ENCODE measurements around the gene NUAK1. TPM values are rescaled to one million over a fixed set of nuclear protein-coding genes. Genes with fewer than 3 reads are reported as not detected.

NUAK1 gene
- total and polyA plus RNA-seq, 2 donors (not counting 1 experiment from before 2014, with no cell fraction given) = 5.1 to 20.7 TPM

- no peak overlapping the region for H2AFZ ChIP-seq (ENCODE audit: low read length)
- DNase-seq (ENCODE audit: low read depth in 2 of 2) = peak in 1 of 2 donors; percentile 39
- H3K9me3 ChIP-seq (ENCODE audit: control insufficient read depth, insufficient read depth, low read depth, low read length) = no peaks in the 10 kb centered on the region
- H3K79me2 ChIP-seq (ENCODE audit: control insufficient read depth, insufficient read depth, low read length) = no peaks in the 10 kb centered on the region
- no peak for TF ChIP-seq EZH2 (IDR thresholded peaks at IDR 0.05; ENCODE audit: low read length, missing control alignments)
- no peak for TF ChIP-seq CTCF (conservative IDR thresholded peaks at IDR 0.05 in 1 of 2, IDR thresholded peaks at IDR 0.05 in 1 of 2; ENCODE audit: low read depth in 1 of 2, low read length in 2 of 2)
- H3K27ac ChIP-seq (ENCODE audit: insufficient read depth, low read length) = no peak overlapping the region
- no peak overlapping the region for H3K4me2 ChIP-seq (ENCODE audit: extremely low read depth, insufficient read depth, low read length)
- peaks cover 3% of the 10 kb centered on the region for H3K27me3 ChIP-seq (ENCODE audit: control insufficient read depth, insufficient read depth, low read length)
- H3K4me3 ChIP-seq (replicated peaks in 1 of 4; ENCODE audit: control extremely low read depth in 1 of 4, insufficient read depth in 1 of 4, low read depth in 3 of 4, low read length in 4 of 4) = no peak overlapping the region
- H3K9ac ChIP-seq (ENCODE audit: insufficient read depth, low read length) = no peak overlapping the region
- no peaks in the 10 kb centered on the region for H3K4me1 ChIP-seq (ENCODE audit: control insufficient read depth, extremely low read depth, insufficient read depth, low read length)
- no peaks in the 10 kb centered on the region for H4K20me1 ChIP-seq (ENCODE audit: control insufficient read depth, extremely low read depth, insufficient read depth, low read length)
- no peaks in the 10 kb centered on the region for H3K36me3 ChIP-seq (ENCODE audit: control insufficient read depth, insufficient read depth, low read length)
These were observed 36.1 kb upstream of the NUAK1 start for GRCh38 chr12:106174876-106175275.

GRCh38 chr12:106173442-106173841 lies 34.7 kb upstream of the NUAK1 start:
- H3K36me3 ChIP-seq (ENCODE audit: control insufficient read depth, insufficient read depth, low read length) = no peaks in the 10 kb centered on the region
- H3K9ac ChIP-seq (ENCODE audit: insufficient read depth, low read length) = no peak overlapping the region
- TF ChIP-seq CTCF (conservative IDR thresholded peaks at IDR 0.05 in 1 of 2, IDR thresholded peaks at IDR 0.05 in 1 of 2; ENCODE audit: low read depth in 1 of 2, low read length in 2 of 2) = no peak
- no peak for TF ChIP-seq EZH2 (IDR thresholded peaks at IDR 0.05; ENCODE audit: low read length, missing control alignments)
- H4K20me1 ChIP-seq (ENCODE audit: control insufficient read depth, extremely low read depth, insufficient read depth, low read length) = no peaks in the 10 kb centered on the region
- peaks cover 3% of the 10 kb centered on the region for H3K27me3 ChIP-seq (ENCODE audit: control insufficient read depth, insufficient read depth, low read length)
- H3K9me3 ChIP-seq (ENCODE audit: control insufficient read depth, insufficient read depth, low read depth, low read length) = no peaks in the 10 kb centered on the region
- no peak overlapping the region for H3K4me2 ChIP-seq (ENCODE audit: extremely low read depth, insufficient read depth, low read length)
- no peak overlapping the region for H3K4me3 ChIP-seq (replicated peaks in 1 of 4; ENCODE audit: control extremely low read depth in 1 of 4, insufficient read depth in 1 of 4, low read depth in 3 of 4, low read length in 4 of 4)
- no peak overlapping the region for H3K27ac ChIP-seq (ENCODE audit: insufficient read depth, low read length)
- no peaks in the 10 kb centered on the region for H3K4me1 ChIP-seq (ENCODE audit: control insufficient read depth, extremely low read depth, insufficient read depth, low read length)
- H3K79me2 ChIP-seq (ENCODE audit: control insufficient read depth, insufficient read depth, low read length) = no peaks in the 10 kb centered on the region
- DNase-seq (ENCODE audit: low read depth in 2 of 2) = no peak
- H2AFZ ChIP-seq (ENCODE audit: low read length) = no peak overlapping the region

- no peak overlapping the region for H3K4me2 ChIP-seq (ENCODE audit: extremely low read depth, insufficient read depth, low read length)
- H3K9me3 ChIP-seq (ENCODE audit: control insufficient read depth, insufficient read depth, low read depth, low read length) = no peaks in the 10 kb centered on the region
- H3K4me3 ChIP-seq (replicated peaks in 1 of 4; ENCODE audit: control extremely low read depth in 1 of 4, insufficient read depth in 1 of 4, low read depth in 3 of 4, low read length in 4 of 4) = no peak overlapping the region
- H3K4me1 ChIP-seq (ENCODE audit: control insufficient read depth, extremely low read depth, insufficient read depth, low read length) = no peaks in the 10 kb centered on the region
- no peaks in the 10 kb centered on the region for H4K20me1 ChIP-seq (ENCODE audit: control insufficient read depth, extremely low read depth, insufficient read depth, low read length)
- H3K9ac ChIP-seq (ENCODE audit: insufficient read depth, low read length) = no peak overlapping the region
- H3K79me2 ChIP-seq (ENCODE audit: control insufficient read depth, insufficient read depth, low read length) = no peaks in the 10 kb centered on the region
- DNase-seq (ENCODE audit: low read depth in 2 of 2) = no peak
- no peak for TF ChIP-seq EZH2 (IDR thresholded peaks at IDR 0.05; ENCODE audit: low read length, missing control alignments)
- TF ChIP-seq CTCF (conservative IDR thresholded peaks at IDR 0.05 in 1 of 2, IDR thresholded peaks at IDR 0.05 in 1 of 2; ENCODE audit: low read depth in 1 of 2, low read length in 2 of 2) = no peak
- no peaks in the 10 kb centered on the region for H3K36me3 ChIP-seq (ENCODE audit: control insufficient read depth, insufficient read depth, low read length)
- peaks cover 3% of the 10 kb centered on the region for H3K27me3 ChIP-seq (ENCODE audit: control insufficient read depth, insufficient read depth, low read length)
- no peak overlapping the region for H3K27ac ChIP-seq (ENCODE audit: insufficient read depth, low read length)
- no peak overlapping the region for H2AFZ ChIP-seq (ENCODE audit: low read length)
These were observed 32.5 kb upstream of the NUAK1 start for GRCh38 chr12:106171117-106171750.
